ENCODE data around the gene EPN1.

EPN1 gene

DNA sequence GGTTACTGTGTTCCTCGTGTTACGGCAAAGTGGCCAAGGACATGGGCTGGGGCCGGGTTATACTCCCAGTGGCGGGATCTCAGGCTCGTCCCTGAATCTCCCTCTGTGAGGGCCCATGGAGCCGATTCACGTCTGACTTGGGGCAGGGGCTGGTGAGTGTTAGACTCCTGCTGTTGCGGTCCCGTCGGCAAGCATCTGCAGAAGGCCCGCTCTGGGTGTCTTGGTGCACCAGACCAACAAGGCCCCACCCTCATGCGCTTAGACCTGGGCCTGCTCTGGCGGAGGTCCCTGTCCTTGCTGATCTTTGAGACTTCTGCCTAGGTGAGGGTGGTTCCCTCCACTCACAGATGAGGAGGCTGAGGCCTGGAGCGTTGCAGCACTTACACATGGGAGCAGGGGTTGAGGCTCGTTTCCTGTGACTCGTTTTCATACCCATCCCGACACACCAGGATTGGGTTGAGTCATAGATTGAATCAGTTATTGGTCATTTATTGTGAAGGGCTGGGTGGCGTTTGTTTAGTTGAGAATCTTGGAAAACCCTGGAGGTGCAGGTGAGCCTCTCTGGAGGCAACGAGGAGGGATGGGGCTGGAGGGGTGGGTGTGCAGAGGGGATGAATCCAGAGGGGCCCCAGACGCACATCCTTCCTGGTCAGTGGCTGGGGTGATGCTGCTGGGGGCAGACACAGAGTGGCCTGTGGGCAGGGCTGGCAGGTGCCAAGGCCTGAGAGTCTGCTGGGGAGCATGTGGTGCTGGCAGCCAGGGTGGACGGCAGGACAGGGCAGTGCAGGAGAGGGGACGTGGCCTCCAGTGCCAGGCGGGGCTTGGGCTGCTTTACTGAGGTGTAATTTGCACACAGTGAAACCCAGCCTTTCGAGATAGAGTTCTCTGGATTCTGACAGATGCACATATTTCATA lies 4.6 kb downstream of the EPN1 start:
- DNase-seq (ENCODE audit: low spot score): no peak

DNA sequence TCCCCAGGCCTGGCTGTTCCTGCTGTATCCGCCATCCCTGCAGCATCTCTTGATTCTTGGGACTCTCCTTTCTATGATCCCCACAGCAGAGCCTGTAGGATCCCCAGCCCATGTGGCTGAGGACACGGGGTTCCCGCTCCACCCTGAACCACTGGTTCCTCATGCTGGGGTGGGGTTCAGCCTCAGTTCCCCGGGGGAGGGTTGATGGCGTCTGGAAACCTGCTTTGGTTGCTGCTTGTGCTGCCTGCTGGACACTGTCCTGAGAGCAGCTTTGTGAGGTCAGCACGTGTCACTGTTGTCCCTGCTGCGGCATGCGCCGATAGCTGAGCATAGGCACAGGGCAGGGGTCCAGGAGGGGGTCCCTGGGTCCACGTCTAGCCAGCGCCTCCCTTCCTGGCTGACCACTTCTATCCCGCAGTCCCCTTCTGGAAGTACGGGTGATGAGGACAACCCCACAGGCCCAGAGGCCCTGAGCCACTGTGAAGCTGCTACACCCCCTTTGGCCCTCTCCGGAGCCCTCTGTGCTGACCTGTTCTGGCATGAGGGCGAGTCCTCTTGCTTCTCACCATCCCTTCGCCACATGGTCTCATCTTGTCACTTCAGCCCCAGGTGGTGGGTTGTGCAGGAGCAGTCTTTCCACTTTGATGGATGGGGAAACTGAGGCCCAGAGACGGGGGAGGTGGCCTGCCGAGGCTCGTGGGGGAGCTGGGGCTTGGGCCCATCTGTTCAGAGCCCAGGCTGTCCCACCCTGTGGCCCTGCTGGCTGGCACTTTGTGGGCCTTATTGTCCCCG lies 5.5 kb downstream of the EPN1 start:
- no peak for DNase-seq (ENCODE audit: low spot score)

DNA sequence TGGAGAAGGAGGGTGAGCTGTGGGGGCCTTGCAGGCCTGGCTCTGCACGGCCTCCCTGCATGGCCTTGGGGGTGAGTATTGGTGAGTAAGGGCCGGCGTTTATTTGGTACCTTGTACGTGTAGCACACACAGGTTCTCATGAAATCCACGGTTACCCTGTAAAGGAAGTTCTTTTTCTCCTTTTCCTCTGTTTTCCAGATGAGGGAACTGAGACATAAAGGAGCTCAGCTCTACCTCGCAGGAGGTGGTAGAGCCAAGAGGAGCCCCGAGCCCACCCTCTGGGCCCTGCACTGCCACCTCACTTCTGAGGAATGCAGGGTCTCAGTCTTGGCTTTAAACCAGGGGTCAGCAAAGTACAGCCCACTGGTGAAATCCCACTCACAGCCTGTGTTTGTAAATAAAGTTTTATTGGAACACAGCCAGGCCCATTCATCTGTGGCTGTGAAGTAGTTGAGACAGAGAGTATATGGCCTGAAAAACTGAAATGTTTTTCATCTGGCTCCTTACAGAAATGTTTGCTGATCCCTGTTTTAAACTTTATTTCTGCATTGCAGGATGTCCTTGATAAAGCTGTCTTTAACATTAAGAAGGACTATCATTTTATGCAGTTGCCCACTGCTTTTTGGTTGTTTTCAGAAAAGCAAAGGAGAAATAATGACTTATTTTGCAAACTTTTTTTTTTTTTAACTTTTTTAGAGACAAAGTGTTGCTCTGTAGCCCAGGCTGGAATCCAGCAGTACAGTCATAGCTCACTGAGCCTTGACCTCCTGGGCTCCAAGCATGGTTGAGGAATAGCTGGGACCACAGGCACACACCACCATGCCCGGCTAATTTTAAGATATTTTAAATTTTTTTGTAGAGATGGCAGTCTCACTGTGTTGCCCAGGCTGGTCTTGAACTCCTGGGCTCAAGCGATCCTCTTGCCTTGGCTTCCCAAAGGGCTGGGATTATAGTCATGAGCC lies 6.4 kb downstream of the EPN1 start:
- no peak for DNase-seq (ENCODE audit: low spot score)

DNA sequence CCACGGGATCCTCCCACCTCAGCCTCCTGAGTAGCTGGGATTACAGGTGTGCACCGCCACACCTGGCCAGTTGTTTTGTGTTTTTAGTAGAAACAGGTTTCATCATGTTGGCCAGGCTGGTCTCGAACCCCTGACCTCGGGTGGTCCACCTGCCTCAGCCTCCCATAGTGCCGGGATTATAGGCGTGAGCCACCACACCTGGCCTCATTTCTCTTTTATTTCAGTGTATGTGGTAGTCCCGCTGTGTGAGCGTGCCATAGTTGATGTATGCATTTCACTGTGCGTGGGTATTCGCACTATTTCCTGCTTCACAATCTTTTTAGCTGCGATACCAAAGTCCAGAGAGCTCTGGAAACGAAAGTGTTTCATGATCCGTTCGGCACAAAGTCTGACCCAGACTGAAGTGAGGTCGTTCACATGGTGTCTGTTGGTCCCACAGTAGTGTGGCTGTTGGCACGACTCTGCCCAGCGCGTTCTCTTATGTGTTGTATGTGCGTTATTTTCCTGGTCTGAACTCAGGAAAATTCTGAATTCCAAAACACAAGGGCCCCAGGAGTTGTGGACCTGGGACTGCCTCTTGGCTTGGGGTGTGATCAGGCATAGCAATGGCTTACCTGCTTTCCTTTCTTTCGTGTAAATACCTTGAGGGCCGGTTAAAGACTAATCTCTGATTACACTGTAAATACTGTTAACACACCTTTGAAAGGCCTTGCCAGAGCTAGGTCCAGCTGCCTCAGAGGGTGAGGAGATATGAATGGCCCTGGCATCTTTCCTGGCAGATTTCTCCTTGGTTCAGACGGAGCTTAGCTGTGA lies 8.6 kb downstream of the EPN1 start:
- DNase-seq (ENCODE audit: low spot score): no peak

DNA sequence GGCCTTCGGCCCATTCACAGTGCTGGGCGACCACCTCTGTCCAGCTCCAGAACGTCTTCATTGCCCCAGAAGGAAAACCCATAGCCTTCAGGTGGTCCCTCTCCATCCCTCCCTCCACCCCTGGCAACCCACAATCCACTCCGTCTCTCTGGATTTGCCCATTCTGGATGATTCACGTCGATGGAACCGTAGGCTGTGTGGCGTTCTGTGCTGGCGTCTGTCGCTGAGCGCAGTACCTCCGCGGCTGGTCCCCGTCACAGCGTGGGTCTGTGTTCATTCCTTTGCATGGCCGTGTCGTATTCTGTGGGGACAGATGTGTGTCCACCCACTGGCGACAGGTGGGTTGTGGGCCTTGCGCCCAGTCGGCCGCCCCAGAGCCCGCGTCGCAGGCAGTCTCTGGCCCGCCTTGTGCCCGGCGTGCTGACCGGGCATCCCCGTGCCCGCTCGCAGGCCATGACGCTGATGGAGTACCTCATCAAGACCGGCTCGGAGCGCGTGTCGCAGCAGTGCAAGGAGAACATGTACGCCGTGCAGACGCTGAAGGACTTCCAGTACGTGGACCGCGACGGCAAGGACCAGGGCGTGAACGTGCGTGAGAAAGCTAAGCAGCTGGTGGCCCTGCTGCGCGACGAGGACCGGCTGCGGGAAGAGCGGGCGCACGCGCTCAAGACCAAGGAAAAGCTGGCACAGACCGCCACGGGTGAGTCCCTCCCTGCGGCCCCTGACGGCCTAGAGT lies 10.1 kb downstream of the EPN1 start:
- no peak for DNase-seq (ENCODE audit: low spot score)

DNA sequence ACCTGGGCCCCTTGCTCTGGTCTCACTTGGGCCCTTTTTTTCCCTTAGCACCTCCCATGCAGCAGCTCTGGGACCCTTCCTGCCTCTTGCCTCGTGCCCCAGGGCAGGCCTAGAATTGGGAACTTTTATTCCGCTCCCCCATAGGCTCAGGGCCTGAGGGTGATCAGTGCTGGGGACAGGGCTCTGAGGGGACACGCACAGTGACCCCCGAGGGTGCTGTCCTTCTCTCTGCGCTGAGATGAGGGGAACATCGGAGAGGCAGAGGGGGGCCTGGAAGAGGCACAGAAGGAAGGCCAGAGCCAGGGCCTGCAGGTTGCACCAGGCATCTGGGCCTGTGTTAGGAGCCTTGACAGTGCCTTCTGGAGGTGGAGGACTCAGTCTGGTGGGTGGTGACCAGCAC lies 10.8 kb downstream of the EPN1 start:
- DNase-seq (ENCODE audit: low spot score): no peak

DNA sequence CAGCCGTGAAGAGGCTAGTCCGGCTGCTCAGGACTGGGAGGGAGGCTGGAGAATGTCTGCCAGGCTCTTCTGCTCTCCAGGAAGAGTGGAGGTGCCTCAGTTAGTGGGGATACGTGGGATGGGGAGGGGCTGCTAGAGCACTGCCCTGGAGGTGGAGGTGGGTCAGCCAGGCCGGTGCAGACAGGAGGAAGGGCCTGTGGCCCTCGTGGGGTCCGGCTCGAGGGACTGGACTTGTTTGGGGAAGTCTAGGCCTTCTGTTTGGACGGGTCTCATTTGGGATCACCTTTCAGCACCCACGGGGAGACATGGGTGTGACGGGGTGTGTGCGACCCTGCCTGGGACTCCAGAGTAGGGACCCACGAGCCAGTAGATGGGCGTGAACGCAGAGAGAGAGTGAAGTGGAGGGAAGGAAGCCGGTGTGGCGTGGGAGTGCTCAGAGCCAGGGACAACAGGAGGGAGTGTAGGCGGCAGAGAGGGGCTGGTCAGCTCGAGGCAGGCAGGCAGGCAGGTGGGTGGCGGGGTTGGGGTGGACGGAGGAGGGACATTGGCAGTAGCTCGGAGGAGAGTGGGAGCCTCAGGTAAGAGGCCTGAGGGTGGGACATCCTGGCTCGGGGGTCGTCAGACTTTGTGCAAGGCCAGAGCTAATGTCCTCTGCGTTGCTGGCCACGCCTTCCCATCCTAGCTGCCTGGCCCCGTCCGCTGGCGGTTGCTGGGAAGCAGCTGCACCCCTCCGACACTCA lies 11.5 kb downstream of the EPN1 start:
- no peak for DNase-seq (ENCODE audit: low spot score)

DNA sequence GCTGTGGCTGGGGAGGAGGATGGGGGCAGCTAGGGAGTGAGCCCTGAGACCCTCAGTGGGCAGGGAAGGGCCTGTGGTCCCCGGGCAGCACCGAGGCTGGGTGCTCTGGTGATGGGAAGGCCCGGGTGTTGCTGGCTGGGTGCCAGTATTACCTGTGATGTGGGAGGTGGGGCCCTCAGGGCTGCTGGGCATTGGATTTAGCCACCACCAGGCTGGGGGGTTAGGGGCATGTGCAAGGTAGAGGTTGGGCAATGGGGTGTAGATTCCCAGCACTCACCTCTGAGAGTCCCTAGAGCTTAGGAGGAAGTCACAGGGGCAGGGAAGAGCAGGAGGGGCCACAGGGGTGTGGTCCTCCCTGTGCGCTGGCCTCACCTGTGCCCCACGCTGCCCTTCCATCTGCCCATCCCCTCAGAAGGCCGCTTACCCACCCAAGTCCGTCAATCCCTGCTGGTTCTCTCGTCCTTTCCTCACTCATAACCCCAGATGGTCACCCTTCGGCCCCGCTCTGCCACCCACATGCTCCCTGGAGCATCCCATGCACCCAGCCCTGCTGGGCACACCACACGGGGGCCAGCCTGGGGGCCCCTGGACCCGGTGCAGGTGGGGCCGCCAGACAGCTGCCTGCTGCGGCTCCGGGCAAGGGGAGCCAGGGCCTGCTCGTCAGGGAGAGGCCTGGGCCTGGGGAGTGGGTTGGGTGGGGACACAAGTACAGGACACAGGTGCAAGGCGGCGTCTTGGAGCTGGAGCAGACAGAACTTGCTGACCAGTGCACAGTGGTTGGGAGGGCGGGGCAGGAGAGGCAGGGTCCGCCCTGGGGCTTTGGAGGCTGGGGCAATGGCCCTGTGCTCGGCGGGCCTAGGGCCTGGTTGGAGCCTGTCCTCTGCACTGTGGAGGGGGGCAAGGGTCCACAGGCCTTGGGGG lies 12.5 kb downstream of the EPN1 start:
- DNase-seq (ENCODE audit: low spot score): no peak

DNA sequence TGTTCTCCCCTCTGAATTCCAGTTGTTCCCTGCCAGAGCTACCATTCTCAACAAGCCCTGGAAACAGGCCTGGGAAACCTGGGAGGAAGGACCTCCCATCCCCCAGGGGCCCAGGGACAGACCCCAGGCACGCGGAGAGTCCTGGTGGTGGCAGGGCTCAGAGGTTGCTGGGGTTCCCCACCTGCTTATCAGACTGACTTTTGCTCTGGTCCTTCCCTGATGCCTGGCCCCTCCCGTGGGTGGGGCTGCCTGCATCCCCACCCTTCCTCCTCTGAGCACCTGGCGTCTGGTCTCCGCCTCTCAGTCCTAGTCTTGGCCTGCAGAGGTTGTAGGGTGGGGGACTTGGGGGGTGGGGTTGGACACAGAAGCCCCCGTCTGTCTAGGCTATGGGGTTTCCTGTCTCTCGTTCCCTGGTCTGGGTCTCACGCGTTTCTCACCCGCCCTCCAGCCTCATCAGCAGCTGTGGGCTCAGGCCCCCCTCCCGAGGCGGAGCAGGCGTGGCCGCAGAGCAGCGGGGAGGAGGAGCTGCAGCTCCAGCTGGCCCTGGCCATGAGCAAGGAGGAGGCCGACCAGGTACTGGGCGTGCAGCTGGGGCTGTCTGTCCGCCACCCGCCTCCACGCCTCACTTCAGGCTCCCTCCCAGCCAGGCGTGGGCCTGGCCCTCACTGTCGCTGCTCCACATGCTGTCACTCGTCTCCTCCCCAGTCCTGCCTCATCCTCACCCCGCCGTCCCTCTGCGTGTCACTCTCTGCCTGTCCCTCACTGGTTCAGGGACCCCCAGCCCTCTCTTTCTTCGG lies 13.6 kb downstream of the EPN1 start:
- DNase-seq (ENCODE audit: low spot score): no peak

DNA sequence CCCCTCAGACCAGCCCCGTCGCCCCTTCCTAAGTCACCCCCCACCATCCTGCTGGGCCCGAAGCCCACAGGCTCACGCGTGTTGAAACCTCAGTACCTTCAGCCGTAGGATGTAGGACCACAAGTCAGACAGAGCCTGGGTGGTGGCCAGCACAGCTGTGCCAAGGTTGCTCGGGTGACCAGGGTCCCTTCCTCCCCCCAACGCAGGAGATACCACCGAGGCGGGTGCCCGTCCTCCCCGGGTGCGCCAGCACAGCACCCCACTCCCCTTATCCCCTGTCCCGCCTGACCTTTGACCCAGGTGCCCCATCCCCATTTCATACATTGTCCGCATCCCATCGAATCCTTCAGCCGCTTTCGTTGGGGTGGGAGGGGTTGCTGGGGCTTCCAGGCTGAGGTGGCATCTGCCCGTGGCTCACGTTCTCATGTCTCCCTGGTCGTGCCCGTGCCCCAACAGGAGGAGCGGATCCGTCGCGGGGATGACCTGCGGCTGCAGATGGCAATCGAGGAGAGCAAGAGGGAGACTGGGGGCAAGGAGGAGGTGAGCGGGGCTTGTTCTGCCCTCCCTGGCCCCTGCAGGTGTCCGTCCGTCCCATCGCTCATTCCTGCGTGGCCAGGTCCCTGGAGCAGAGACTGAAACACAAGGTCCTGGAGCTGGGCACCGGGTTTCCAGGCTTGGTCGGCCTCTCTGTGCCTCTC lies 14.5 kb downstream of the EPN1 start:
- DNase-seq (ENCODE audit: low spot score): no peak

DNA sequence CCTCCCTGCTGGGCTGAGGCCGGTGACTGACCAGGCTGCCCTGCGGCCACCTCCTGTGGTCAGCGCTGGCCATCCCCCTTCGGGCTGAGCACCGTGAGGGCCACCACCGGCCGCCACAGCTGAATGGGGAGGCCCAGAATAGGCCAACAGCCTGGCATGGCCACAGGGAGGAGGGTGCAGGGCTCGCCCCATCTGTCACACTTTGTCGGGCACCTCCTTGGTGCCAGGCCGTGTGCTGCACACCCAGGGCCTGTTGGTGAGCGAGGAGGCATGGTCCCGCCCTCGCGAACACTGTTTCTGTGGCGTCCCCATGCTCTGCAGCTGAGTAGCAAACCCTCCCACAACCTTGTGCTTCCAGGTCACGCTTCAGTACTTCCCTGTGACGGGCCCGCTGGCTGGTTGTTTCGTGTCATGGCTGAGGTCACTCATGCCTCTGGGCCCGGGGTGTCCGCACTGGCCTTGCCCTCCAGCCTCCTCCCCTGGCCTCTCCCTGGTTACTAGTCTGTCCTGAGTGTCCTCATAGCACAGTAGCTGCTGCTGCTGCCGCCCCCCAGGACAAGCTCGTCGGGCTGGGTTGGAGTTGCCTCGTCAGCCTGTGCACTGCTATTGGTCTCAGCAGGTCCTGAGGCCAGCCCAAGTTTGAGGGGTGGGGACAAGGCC lies 15.2 kb downstream of the EPN1 start:
- DNase-seq (ENCODE audit: low spot score): no peak

DNA sequence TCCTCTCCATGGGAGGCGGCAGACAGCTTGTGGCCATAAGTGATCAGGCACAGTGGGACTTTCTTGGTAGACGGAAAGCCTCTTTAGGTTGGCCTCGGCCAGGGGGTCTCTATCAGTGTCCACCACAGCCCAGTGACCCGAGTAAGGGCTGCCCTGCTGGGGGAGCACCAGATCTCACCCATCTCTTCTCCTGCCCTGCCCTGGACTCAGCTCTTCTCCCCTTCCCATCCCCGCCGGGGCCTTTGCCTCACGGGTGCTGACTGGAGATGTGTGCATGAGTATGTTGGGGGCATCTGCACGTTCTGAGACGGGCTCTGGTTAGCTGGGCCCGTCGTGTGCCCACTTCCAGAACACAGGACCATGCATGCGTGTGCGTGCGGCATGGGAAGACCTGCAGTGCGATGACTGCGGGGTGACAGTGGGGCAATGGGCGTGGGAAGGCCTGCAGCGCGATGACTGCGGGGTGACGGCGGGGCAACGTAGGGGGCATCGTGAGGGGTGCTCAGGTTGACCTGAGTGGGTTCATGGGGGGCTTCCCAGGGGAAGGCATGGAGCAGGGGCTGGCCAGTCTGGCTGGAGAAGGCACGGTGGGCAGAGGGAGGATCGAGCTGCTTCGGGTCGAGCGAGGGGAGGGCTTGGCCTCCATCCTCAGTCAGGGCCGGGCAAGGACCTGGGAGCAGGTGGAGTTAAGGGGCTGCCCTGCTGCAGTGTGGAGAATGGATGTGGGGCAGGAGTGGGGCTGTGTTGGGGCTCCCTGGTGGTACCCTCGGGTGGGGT lies 15.9 kb downstream of the EPN1 start:
- no peak for DNase-seq (ENCODE audit: low spot score)

DNA sequence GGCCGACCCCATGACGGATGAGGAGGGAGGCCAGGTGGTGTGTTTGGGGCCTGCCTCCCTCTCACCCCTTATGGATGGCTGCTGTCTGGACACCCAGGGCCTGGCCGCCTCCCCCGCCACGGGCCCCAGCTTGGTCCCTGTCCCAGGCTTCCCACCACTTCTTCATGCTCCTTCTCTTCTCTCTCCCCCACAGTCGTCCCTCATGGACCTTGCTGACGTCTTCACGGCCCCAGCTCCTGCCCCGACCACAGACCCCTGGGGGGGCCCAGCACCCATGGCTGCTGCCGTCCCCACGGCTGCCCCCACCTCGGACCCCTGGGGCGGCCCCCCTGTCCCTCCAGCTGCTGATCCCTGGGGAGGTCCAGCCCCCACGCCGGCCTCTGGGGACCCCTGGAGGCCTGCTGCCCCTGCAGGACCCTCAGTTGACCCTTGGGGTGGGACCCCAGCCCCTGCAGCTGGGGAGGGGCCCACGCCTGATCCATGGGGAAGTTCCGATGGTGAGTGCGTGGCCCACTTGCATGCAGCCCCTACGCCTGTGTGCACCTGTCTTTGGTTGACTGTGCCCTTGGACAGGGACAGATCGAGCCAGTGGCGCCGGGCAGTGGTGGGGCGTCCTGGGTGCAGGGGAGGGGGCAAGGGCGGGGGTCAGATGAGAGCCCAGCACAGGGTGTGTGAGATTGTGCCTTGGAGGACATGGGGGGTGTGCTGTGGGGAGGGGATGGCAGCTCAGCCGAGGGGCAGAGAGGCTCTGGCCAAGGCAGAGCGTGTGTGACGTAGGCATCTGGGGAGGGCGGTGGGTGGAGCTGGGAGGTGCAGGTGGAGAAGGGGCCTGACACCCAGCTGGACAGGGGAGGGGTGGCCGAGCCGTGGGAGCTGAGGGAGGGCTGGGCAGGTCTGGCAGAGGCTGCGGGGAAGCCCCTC lies 16.8 kb downstream of the EPN1 start:
- no peak for DNase-seq (ENCODE audit: low spot score)

DNA sequence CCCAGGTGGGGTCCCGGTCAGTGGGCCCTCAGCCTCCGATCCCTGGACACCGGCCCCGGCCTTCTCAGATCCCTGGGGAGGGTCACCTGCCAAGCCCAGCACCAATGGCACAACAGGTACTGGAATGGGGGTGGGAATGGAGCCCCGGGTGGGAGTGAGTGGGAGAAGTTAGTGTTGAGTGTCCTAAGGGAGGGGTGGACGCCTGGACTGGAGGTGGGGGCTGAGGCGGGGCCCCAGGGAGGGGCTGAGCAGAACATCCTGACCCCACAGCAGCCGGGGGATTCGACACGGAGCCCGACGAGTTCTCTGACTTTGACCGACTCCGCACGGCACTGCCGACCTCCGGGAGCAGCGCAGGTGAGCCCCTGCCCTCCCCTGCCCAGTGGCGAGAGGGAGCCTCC lies 17.7 kb downstream of the EPN1 start:
- no peak for DNase-seq (ENCODE audit: low spot score)
